Fibroblast of lung (primary cell): ENCODE data around the gene GABRR2. TPM values are rescaled to one million over a fixed set of nuclear protein-coding genes. Genes with fewer than 3 reads are reported as not detected.

Experiments used
- DNase-seq, 2 donors: peaks; one replicate each; pipeline versions ENCODE4 v3.0.0 to v3.0.0-alpha.2; 2010; ENCODE audit warnings: low read depth in 2 of 2
- H2AFZ ChIP-seq: 2 replicates; pipeline ENCODE4 v1.5.1; 2012; ENCODE audit warnings: low read length, control low read depth, inconsistent platforms
- H3K27ac ChIP-seq: 2 replicates; pipeline ENCODE4 v1.5.1; 2011; ENCODE audit warnings: low read length, control low read depth; ENCODE audit not compliant: insufficient read depth
- H3K27me3 ChIP-seq: 2 replicates; pipeline ENCODE4 v1.5.1; 2011; ENCODE audit warnings: mild to moderate bottlenecking, low read length; ENCODE audit not compliant: control insufficient read depth, insufficient read depth
- H3K36me3 ChIP-seq: 2 replicates; pipeline ENCODE4 v1.5.1; 2011; ENCODE audit warnings: low read length; ENCODE audit not compliant: control insufficient read depth, insufficient read depth
- H3K4me1 ChIP-seq: 2 replicates; pipeline ENCODE4 v1.5.1; 2011; ENCODE audit warnings: low read length; ENCODE audit not compliant: control insufficient read depth, insufficient read depth; ENCODE audit errors: extremely low read depth
- H3K4me2 ChIP-seq: 2 replicates; pipeline ENCODE4 v1.5.1; 2011; ENCODE audit warnings: low read length, control low read depth; ENCODE audit not compliant: insufficient read depth; ENCODE audit errors: extremely low read depth
- H3K4me3 ChIP-seq, 4 experiments: fragments of 200-600 bp in 1 of 4; sonication (generic) in 1 of 4; replicated peaks in 1 of 4; 2 replicates each; pipeline ENCODE4 v1.5.1; 2011 to 2016; ENCODE audit warnings: low read length in 4 of 4, low read depth in 3 of 4, mild to moderate bottlenecking in 3 of 4, control low read depth in 2 of 4, inconsistent platforms in 1 of 4, mixed read lengths in 1 of 4; ENCODE audit not compliant: insufficient read depth in 1 of 4; ENCODE audit errors: control extremely low read depth in 1 of 4
- H3K79me2 ChIP-seq: 2 replicates; pipeline ENCODE4 v1.5.1; 2012; ENCODE audit warnings: mild to moderate bottlenecking, low read length, inconsistent platforms; ENCODE audit not compliant: control insufficient read depth, insufficient read depth
- H3K9ac ChIP-seq: 2 replicates; pipeline ENCODE4 v1.5.1; 2011; ENCODE audit warnings: mild to moderate bottlenecking, low read length, control low read depth; ENCODE audit not compliant: insufficient read depth
- H3K9me3 ChIP-seq: 2 replicates; pipeline ENCODE4 v1.5.1; 2012; ENCODE audit warnings: low read depth, low read length; ENCODE audit not compliant: control insufficient read depth, insufficient read depth
- H4K20me1 ChIP-seq: 2 replicates; pipeline ENCODE4 v1.5.1; 2011; ENCODE audit warnings: low read length; ENCODE audit not compliant: control insufficient read depth, insufficient read depth; ENCODE audit errors: extremely low read depth
- EZH2 ChIP-seq: IDR thresholded peaks from 2 replicates; pipeline ENCODE4 v1.5.1; 2012; ENCODE audit warnings: low read length, control low read depth, mild to moderate bottlenecking; ENCODE audit errors: missing control alignments
- polyA plus RNA-seq, 2 donors: library from polyadenylated mRNA; depleted of rRNA in 1 of 2; stranded (reverse) in 1 of 2; unstranded in 1 of 2; fragments of >200 nt; gene quantifications; 2 replicates each; pipeline ENCODE4 v1.2.1, GENCODE V29; 2011 to 2012; ENCODE audit warnings: missing spikeins in 1 of 2
- total RNA-seq: library from RNA; depleted of rRNA; stranded (reverse); fragments of >200 nt; gene quantifications from 2 replicates; pipeline ENCODE4 v1.2.1, GENCODE V29; 2014
- TF ChIP-seq, protein P1 (sequence below), 2 donors: IDR thresholded peaks in 1 of 2; conservative IDR thresholded peaks in 1 of 2; 1 replicate in 1 of 2; 2 replicates in 1 of 2; pipeline ENCODE4 v1.5.1; 2011 to 2012; ENCODE audit warnings: low read length in 2 of 2, control low read depth in 1 of 2, inconsistent platforms in 1 of 2, low read depth in 1 of 2, mild to moderate bottlenecking in 1 of 2

Gene GABRR2
- total and polyA plus RNA-seq, 2 donors (not counting 1 experiment from before 2014, with no cell fraction given): 0.05 to 0.17 TPM

DNA sequence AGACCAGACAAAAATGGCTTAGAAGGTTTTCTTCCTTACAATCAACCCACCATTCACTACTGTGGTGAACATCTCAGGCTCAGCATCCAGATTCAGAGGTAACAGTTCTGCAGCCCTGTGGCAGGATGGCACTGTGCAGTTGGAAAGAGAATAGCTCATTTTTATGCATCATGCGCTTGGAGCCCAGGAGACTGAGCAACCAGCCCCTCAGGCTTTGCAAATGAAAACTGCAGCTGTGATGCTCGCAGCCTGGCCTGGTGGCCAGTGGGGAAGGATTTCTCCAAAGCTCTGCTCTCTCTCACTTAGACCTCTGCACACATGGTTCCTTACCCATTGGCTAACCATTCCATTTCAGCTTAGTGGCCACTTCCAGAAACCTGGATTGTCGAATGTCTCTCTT is 45.8 kb downstream of the GABRR2 start:
- Histone ChIP-seq H3K4me2 (no peak overlapping the region), H3K4me1 (no peaks in the 10 kb centered on the region), H3K27ac (no peak overlapping the region), H3K4me3 (no peak overlapping the region), H3K9me3 (no peaks in the 10 kb centered on the region), H4K20me1 (no peaks in the 10 kb centered on the region), H3K9ac (no peak overlapping the region), H3K79me2 (no peaks in the 10 kb centered on the region), H3K27me3 (no peaks in the 10 kb centered on the region), H2AFZ (no peak overlapping the region), H3K36me3 (no peaks in the 10 kb centered on the region)
- no peak for DNase-seq
- no peak for TF ChIP-seq EZH2

DNA sequence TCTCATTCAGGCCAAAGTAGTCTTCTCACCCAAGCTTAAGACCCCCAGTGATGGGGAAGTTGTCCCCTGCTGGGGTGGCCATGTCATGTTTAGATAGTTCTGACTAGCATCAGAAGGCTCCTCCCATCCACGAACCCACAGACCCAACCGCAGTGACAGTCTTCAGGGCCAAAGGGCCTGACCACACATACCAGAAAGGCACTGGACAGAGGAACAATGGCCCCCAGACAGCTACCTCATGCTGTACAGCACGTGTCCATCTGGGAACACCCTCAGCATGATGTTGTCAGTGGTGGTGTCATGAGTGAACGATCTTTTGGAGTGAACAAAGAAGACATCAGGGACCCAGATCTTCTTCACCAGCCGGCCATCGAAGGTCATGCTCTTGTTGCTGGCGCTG is 46.3 kb downstream of the GABRR2 start:
- Histone ChIP-seq H3K79me2 (no peaks in the 10 kb centered on the region), H2AFZ (no peak overlapping the region), H3K4me2 (no peak overlapping the region), H3K4me1 (no peaks in the 10 kb centered on the region), H3K9ac (no peak overlapping the region), H4K20me1 (no peaks in the 10 kb centered on the region), H3K9me3 (no peaks in the 10 kb centered on the region), H3K27me3 (no peaks in the 10 kb centered on the region), H3K4me3 (no peak overlapping the region), H3K27ac (no peak overlapping the region), H3K36me3 (no peaks in the 10 kb centered on the region)
- TF ChIP-seq, protein P1, sequence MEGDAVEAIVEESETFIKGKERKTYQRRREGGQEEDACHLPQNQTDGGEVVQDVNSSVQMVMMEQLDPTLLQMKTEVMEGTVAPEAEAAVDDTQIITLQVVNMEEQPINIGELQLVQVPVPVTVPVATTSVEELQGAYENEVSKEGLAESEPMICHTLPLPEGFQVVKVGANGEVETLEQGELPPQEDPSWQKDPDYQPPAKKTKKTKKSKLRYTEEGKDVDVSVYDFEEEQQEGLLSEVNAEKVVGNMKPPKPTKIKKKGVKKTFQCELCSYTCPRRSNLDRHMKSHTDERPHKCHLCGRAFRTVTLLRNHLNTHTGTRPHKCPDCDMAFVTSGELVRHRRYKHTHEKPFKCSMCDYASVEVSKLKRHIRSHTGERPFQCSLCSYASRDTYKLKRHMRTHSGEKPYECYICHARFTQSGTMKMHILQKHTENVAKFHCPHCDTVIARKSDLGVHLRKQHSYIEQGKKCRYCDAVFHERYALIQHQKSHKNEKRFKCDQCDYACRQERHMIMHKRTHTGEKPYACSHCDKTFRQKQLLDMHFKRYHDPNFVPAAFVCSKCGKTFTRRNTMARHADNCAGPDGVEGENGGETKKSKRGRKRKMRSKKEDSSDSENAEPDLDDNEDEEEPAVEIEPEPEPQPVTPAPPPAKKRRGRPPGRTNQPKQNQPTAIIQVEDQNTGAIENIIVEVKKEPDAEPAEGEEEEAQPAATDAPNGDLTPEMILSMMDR (conservative IDR thresholded peaks at IDR 0.05 in 1 of 2, IDR thresholded peaks at IDR 0.05 in 1 of 2; ENCODE audit: low read depth in 1 of 2, low read length in 2 of 2): no peak
- no peak for TF ChIP-seq EZH2
- DNase-seq: no peak

DNA sequence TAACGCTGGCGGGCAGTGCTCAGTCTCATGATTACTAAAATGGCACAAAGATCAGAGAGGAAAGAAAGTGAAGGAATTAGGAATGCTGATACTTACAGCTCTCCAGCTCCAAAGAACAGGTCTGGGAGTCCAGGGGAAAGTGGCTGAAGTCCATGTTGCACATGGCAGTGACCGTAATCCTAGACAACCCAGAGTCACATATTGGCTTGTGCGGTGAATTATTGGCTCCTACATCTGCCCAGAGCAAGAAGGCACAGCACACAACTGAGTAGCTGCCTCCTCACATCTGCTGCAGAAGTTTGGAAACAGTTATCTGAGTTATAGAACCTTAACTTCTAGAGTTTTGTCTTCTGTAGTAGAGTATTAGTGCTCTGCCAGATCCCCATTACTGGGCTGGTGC is 47.2 kb downstream of the GABRR2 start:
- Histone ChIP-seq H3K9me3 (no peaks in the 10 kb centered on the region), H3K4me2 (no peak overlapping the region), H3K27me3 (no peaks in the 10 kb centered on the region), H3K27ac (no peak overlapping the region), H3K36me3 (no peaks in the 10 kb centered on the region), H3K4me3 (no peak overlapping the region), H3K4me1 (no peaks in the 10 kb centered on the region), H2AFZ (no peak overlapping the region), H3K79me2 (no peaks in the 10 kb centered on the region), H3K9ac (no peak overlapping the region), H4K20me1 (no peaks in the 10 kb centered on the region)
- TF ChIP-seq, protein P1 (conservative IDR thresholded peaks at IDR 0.05 in 1 of 2, IDR thresholded peaks at IDR 0.05 in 1 of 2; ENCODE audit: low read depth in 1 of 2, low read length in 2 of 2): no peak
- no peak for TF ChIP-seq EZH2
- DNase-seq: no peak
